GM18507 (cell line): ENCODE results near the gene GCNT1.
"Not testable (repeated sequence)": the region's sequence is repeated elsewhere in the genome, so short reads cannot be mapped to it uniquely, and the experiment has no call there.

ENCODE experiments used
- DNase-seq: peaks from one replicate; pipeline ENCODE4 v3.0.0; 2011; ENCODE audit warnings: low read depth; ENCODE audit not compliant: insufficient read length; ENCODE audit errors: extremely low spot score
- FAIRE-seq: peaks from 2 replicates; lab custom pipeline; 2011; peaks lifted over from hg19 to GRCh38; lab: Jason Lieb, UNC

The GCNT1 gene

GRCh38 chr9:76528642-76529190 is 69.7 kb downstream of the GCNT1 start:
- FAIRE-seq (no peak), DNase-seq (no peak)

- no peak for FAIRE-seq
- no peak for DNase-seq
Observed at GRCh38 chr9:76529653-76530052, 70.7 kb downstream of the GCNT1 start.

- FAIRE-seq = no peak
- DNase-seq = no peak
Observed at GRCh38 chr9:76530458-76531110, 71.6 kb downstream of the GCNT1 start.

GRCh38 chr9:76531231-76531780 is 72.3 kb downstream of the GCNT1 start:
- no peak for FAIRE-seq
- DNase-seq = no peak

GRCh38 chr9:76532877-76533276 is 73.9 kb downstream of the GCNT1 start:
- DNase-seq, FAIRE-seq: not testable (repeated sequence)

GRCh38 chr9:76534026-76534425 is 75.0 kb downstream of the GCNT1 start:
- no peak for FAIRE-seq
- no peak for DNase-seq

- no peak for FAIRE-seq
- no peak for DNase-seq
Observed at GRCh38 chr9:76537150-76537646, 78.2 kb downstream of the GCNT1 start.

GRCh38 chr9:76539180-76539579 is 80.2 kb downstream of the GCNT1 start:
- DNase-seq (no peak), FAIRE-seq (no peak)

- DNase-seq = no peak
Observed at GRCh38 chr9:76542360-76542759, 83.4 kb downstream of the GCNT1 start.

GRCh38 chr9:76545191-76545590 is 86.2 kb downstream of the GCNT1 start:
- DNase-seq (no peak), FAIRE-seq (no peak)

More at GRCh38 chr9:76542360-76542759, 83.4 kb downstream of the GCNT1 start:
- FAIRE-seq = no peak

- no peak for DNase-seq
- no peak for FAIRE-seq
Observed at GRCh38 chr9:76552181-76552580, 93.2 kb downstream of the GCNT1 start.

- DNase-seq (no peak), FAIRE-seq (no peak)
Observed at GRCh38 chr9:76552751-76553455, 93.9 kb downstream of the GCNT1 start.

GRCh38 chr9:76553680-76554079 is 94.7 kb downstream of the GCNT1 start:
- FAIRE-seq = no peak
- DNase-seq = no peak
